ENCODE data around the gene C12orf57.

GRCh38 chr12:6965026-6965661 is 21.3 kb downstream of the C12orf57 start:
- TF ChIP-seq L3MBTL2 (IDR thresholded peaks at IDR 0.05) (peak; percentile 91), POLR2A (conservative IDR thresholded peaks at IDR 0.05) (peak; percentile 50), SRF (CRISPR knock-in tag; IDR thresholded peaks at IDR 0.05) (no peak), SP2 (IDR thresholded peaks at IDR 0.05; ENCODE audit: extremely low read depth, low read depth, low read length, poor library complexity, severe bottlenecking) (no peak), ZNF780A (CRISPR knock-in tag; IDR thresholded peaks at IDR 0.05) (no peak), TCF7L2 (IDR thresholded peaks at IDR 0.05; ENCODE audit: low read depth, low read length) (no peak), SMAD1 (IDR thresholded peaks at IDR 0.05; ENCODE audit: low read depth, low read length, partially characterized antibody) (no peak), XRCC5 (IDR thresholded peaks at IDR 0.05; ENCODE audit: low read depth, low read length) (peak; percentile 85; the same call in 1 of the 2 replicates), RREB1 (CRISPR knock-in tag; IDR thresholded peaks at IDR 0.05) (no peak), PRPF4 (IDR thresholded peaks at IDR 0.05; ENCODE audit: insufficient read depth, low read depth, low read length, poor library complexity, severe bottlenecking) (no peak)
- TF ChIP-seq, protein P1, sequence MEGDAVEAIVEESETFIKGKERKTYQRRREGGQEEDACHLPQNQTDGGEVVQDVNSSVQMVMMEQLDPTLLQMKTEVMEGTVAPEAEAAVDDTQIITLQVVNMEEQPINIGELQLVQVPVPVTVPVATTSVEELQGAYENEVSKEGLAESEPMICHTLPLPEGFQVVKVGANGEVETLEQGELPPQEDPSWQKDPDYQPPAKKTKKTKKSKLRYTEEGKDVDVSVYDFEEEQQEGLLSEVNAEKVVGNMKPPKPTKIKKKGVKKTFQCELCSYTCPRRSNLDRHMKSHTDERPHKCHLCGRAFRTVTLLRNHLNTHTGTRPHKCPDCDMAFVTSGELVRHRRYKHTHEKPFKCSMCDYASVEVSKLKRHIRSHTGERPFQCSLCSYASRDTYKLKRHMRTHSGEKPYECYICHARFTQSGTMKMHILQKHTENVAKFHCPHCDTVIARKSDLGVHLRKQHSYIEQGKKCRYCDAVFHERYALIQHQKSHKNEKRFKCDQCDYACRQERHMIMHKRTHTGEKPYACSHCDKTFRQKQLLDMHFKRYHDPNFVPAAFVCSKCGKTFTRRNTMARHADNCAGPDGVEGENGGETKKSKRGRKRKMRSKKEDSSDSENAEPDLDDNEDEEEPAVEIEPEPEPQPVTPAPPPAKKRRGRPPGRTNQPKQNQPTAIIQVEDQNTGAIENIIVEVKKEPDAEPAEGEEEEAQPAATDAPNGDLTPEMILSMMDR (IDR thresholded peaks at IDR 0.05 in 2 of 3, conservative IDR thresholded peaks at IDR 0.05 in 1 of 3; ENCODE audit: insufficient read depth in 2 of 3, low read depth in 1 of 3, low read length in 3 of 3): peak; percentile 83 to 86 (median 84)
- TF ChIP-seq, protein P2, sequence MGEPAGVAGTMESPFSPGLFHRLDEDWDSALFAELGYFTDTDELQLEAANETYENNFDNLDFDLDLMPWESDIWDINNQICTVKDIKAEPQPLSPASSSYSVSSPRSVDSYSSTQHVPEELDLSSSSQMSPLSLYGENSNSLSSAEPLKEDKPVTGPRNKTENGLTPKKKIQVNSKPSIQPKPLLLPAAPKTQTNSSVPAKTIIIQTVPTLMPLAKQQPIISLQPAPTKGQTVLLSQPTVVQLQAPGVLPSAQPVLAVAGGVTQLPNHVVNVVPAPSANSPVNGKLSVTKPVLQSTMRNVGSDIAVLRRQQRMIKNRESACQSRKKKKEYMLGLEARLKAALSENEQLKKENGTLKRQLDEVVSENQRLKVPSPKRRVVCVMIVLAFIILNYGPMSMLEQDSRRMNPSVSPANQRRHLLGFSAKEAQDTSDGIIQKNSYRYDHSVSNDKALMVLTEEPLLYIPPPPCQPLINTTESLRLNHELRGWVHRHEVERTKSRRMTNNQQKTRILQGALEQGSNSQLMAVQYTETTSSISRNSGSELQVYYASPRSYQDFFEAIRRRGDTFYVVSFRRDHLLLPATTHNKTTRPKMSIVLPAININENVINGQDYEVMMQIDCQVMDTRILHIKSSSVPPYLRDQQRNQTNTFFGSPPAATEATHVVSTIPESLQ (CRISPR knock-in tag; IDR thresholded peaks at IDR 0.05): no peak
- TF ChIP-seq, protein P3, sequence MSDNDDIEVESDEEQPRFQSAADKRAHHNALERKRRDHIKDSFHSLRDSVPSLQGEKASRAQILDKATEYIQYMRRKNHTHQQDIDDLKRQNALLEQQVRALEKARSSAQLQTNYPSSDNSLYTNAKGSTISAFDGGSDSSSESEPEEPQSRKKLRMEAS (CRISPR knock-in tag; IDR thresholded peaks at IDR 0.05): peak; percentile 95
- TF ChIP-seq, protein P4, sequence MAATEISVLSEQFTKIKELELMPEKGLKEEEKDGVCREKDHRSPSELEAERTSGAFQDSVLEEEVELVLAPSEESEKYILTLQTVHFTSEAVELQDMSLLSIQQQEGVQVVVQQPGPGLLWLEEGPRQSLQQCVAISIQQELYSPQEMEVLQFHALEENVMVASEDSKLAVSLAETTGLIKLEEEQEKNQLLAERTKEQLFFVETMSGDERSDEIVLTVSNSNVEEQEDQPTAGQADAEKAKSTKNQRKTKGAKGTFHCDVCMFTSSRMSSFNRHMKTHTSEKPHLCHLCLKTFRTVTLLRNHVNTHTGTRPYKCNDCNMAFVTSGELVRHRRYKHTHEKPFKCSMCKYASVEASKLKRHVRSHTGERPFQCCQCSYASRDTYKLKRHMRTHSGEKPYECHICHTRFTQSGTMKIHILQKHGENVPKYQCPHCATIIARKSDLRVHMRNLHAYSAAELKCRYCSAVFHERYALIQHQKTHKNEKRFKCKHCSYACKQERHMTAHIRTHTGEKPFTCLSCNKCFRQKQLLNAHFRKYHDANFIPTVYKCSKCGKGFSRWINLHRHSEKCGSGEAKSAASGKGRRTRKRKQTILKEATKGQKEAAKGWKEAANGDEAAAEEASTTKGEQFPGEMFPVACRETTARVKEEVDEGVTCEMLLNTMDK (IDR thresholded peaks at IDR 0.05; ENCODE audit: borderline replicate concordance, insufficient read depth, low read depth, low read length, poor library complexity, severe bottlenecking): peak; percentile 92
